Nephron (organoid): Measurements from ENCODE around the gene ZDHHC21.
A peak's percentile ranks its signal among the peaks of the same experiment; 100 is the strongest.

ENCODE experiments used
- H3K27ac Mint-ChIP-seq, 3 experiments: 2 replicates each; pipeline ENCODE4 v1.8.0; 2020; ENCODE audit warnings: mixed read lengths in 3 of 3, mild to moderate bottlenecking in 2 of 3, moderate library complexity in 1 of 3
- H3K27me3 Mint-ChIP-seq: 2 replicates; pipeline ENCODE4 v1.8.0; 2021; ENCODE audit warnings: low read depth, mild to moderate bottlenecking, moderate library complexity, mixed read lengths
- H3K36me3 Mint-ChIP-seq: 2 replicates; pipeline ENCODE4 v1.8.0; 2020; ENCODE audit warnings: low read depth, mixed read lengths
- H3K4me1 Mint-ChIP-seq: 2 replicates; pipeline ENCODE4 v1.8.0; 2020; ENCODE audit warnings: mixed read lengths
- H3K4me3 Mint-ChIP-seq, 3 experiments: 2 replicates each; pipeline ENCODE4 v1.8.0; 2020; ENCODE audit warnings: mild to moderate bottlenecking in 3 of 3, mixed read lengths in 3 of 3, moderate library complexity in 2 of 3
- H3K9me3 Mint-ChIP-seq: 2 replicates; pipeline ENCODE4 v1.8.0; 2020; ENCODE audit warnings: mixed read lengths
- TF ChIP-seq, protein P1 (sequence below), 3 experiments: fragments of 200-600 bp; sonication (generic); IDR thresholded peaks; one replicate each; pipeline ENCODE4 v1.5.0; 2021; ENCODE audit warnings: antibody characterized with exemption in 3 of 3; ENCODE audit not compliant: unreplicated experiment in 3 of 3

Gene ZDHHC21

DNA sequence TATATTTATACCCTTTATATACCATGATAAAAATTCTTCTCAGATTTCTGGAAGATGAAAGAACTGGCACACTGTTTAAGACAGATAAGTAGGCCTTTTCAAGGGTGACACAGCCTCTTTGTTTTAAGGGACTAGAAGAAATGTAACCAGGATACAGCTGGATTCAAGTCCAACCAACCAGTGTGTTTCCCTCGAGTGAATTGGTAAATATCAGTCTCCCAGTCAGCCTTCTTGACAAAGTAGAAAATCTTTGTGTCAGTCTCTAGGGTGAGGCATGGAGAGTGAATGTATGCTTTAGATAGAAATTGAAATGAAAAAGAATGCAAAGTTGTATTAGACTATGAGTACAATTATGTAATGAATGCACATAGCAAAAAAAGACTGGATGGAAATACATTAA is 119.1 kb downstream of the ZDHHC21 start:
- no peaks in the 10 kb centered on the region for H3K27me3 Mint-ChIP-seq
- no peak overlapping the region for H3K4me3 Mint-ChIP-seq
- TF ChIP-seq, protein P1, sequence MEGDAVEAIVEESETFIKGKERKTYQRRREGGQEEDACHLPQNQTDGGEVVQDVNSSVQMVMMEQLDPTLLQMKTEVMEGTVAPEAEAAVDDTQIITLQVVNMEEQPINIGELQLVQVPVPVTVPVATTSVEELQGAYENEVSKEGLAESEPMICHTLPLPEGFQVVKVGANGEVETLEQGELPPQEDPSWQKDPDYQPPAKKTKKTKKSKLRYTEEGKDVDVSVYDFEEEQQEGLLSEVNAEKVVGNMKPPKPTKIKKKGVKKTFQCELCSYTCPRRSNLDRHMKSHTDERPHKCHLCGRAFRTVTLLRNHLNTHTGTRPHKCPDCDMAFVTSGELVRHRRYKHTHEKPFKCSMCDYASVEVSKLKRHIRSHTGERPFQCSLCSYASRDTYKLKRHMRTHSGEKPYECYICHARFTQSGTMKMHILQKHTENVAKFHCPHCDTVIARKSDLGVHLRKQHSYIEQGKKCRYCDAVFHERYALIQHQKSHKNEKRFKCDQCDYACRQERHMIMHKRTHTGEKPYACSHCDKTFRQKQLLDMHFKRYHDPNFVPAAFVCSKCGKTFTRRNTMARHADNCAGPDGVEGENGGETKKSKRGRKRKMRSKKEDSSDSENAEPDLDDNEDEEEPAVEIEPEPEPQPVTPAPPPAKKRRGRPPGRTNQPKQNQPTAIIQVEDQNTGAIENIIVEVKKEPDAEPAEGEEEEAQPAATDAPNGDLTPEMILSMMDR (IDR thresholded peaks at IDR 0.05; ENCODE audit: unreplicated experiment in 3 of 3), result no peak
- H3K9me3 Mint-ChIP-seq, result peaks cover 26% of the 10 kb centered on the region
- H3K36me3 Mint-ChIP-seq, result peaks cover 7% of the 10 kb centered on the region
- H3K4me1 Mint-ChIP-seq, result no peaks in the 10 kb centered on the region
- H3K27ac Mint-ChIP-seq, result no peak overlapping the region

DNA sequence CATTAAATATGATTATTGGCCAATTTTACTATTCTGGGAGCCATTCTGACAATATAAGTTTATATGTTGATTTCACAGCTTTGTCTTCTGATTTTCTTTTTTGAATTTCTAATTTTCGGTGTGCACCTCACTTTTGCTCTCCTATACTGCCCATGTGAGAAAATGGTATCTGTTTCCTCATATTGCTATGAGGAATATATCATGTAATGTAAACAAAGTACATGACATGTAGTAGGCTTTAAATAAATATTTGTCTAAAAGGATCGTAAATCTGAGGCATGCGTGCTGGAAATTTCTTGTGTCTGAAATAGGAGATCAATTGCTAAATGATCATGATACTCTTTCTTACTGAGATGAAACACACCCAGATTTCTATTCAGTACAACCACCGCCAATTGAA is 119.9 kb downstream of the ZDHHC21 start:
- no peaks in the 10 kb centered on the region for H3K27me3 Mint-ChIP-seq
- H3K36me3 Mint-ChIP-seq, result peaks cover 7% of the 10 kb centered on the region
- TF ChIP-seq, protein P1 (IDR thresholded peaks at IDR 0.05; ENCODE audit: unreplicated experiment in 3 of 3), result no peak
- H3K9me3 Mint-ChIP-seq, result peaks cover 19% of the 10 kb centered on the region
- H3K27ac Mint-ChIP-seq, result no peak overlapping the region
- H3K4me3 Mint-ChIP-seq, result no peak overlapping the region
- H3K4me1 Mint-ChIP-seq, result no peaks in the 10 kb centered on the region

DNA sequence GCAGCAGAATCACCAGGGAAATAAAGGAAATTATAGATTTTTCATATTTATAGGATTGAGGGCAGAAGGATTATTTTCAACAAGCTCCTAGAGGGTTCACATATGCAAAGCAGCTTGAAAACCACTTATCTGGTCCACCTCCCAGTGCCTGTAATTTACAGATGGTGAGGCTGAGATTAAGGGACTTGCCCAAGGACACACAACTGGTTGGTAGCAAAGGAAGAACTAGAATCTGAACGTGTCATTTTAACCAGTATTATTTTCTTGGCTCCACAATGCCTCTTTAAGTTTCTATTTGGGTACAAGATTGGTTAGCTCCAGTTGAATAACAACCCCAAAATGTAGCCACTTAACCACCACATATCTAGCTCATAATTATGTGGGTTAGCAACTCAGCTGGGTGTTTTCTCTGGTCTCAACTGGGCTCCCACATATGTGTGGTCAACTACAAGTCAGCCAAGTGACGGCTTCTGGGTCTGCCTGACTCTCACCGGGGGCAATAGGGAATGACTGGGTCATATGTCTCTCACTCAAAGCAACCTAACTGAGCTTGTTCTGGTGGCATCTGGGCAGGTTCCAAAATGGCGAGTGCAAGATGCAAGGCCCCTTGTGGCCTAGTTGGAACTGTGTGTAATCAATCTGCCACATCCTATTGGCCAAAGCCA is 127.7 kb downstream of the ZDHHC21 start:
- Mint-ChIP-seq H3K36me3 (peaks cover under 1% of the 10 kb centered on the region), H3K27ac (no peak overlapping the region), H3K4me1 (peaks cover 16% of the 10 kb centered on the region), H3K27me3 (peaks cover 7% of the 10 kb centered on the region), H3K4me3 (no peak overlapping the region), H3K9me3 (peaks cover 5% of the 10 kb centered on the region)
- TF ChIP-seq, protein P1 (IDR thresholded peaks at IDR 0.05; ENCODE audit: unreplicated experiment in 3 of 3), result no peak

DNA sequence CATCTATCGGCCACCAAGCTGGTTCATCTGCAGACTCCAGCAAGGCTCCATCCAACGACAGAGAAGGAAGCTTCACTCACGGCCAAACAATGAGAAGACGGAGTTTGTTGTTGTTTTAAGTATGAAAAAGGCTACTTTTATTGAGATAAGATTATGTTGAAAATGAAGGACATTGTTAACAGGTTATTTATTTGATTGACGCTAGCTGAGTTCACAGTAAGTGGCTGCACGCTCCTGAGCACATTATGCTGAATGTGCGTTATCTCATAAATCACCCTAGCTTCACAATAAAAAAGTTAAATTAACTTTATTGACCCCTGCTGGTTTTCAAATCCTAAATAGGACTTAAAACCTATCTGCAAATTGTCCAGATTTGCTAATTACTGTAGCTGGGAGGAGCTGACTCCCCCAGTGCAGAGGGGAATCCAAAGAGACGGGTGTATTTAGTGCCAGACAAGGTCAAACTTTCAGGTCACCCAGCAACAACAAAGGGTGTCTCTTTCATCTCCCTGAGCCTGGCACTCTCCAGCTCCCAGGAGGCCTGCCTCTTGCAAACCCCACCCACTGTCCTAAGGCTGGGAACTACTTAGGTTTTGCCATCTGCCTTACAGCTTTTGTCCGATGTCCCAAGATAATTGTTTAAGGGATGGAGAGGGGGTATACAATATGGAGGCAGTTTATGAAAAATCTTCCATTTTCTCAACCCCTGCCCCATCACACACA is 129.2 kb downstream of the ZDHHC21 start:
- H3K27me3 Mint-ChIP-seq, result peaks cover 7% of the 10 kb centered on the region
- H3K4me3 Mint-ChIP-seq, result no peak overlapping the region
- no peaks in the 10 kb centered on the region for H3K9me3 Mint-ChIP-seq
- H3K27ac Mint-ChIP-seq, result no peak overlapping the region
- H3K36me3 Mint-ChIP-seq, result no peaks in the 10 kb centered on the region
- TF ChIP-seq, protein P1 (IDR thresholded peaks at IDR 0.05; ENCODE audit: unreplicated experiment in 3 of 3), result no peak
- peaks cover 16% of the 10 kb centered on the region for H3K4me1 Mint-ChIP-seq

DNA sequence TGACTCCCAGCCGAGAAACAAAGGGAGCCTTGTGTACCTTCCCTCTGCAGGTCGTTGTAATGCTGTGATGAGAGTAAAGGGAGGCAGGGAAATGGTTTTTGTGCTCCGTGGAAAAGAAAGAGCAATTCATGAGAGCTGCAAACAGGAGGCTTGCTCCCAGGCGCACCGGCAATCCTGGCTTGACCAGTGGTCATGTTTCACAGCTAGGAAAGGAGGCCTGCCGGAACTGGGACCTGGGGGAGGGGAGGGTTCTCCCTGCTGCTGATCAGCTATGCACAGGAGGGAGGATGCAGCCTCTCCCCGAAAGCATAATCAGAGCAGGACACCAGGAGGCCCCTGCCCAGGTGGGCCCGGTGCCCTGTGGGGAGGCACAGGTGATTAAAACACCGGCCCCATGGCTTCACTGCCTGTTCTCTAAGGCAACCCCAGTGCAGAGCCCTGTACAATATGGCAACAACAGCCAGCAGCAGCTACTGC is 131.3 kb downstream of the ZDHHC21 start:
- peaks cover 16% of the 10 kb centered on the region for H3K4me1 Mint-ChIP-seq
- TF ChIP-seq, protein P1 (IDR thresholded peaks at IDR 0.05; ENCODE audit: unreplicated experiment in 3 of 3), result no peak
- H3K4me3 Mint-ChIP-seq, result no peak overlapping the region
- H3K36me3 Mint-ChIP-seq, result no peaks in the 10 kb centered on the region
- no peaks in the 10 kb centered on the region for H3K9me3 Mint-ChIP-seq
- peaks cover 11% of the 10 kb centered on the region for H3K27me3 Mint-ChIP-seq
- peak overlapping the region in 2 of 3 experiments; percentile 35 to 73 for H3K27ac Mint-ChIP-seq
